ENCODE data around the gene CCBE1. TPM values are rescaled to one million over a fixed set of nuclear protein-coding genes. Genes with fewer than 3 reads are reported as not detected.
"Not testable (repeated sequence)": the region's sequence is repeated elsewhere in the genome, so short reads cannot be mapped to it uniquely, and the experiment has no call there.

CCBE1 gene
- total RNA-seq, 1 donor from 2014 or later: under 0.01 TPM

DNA sequence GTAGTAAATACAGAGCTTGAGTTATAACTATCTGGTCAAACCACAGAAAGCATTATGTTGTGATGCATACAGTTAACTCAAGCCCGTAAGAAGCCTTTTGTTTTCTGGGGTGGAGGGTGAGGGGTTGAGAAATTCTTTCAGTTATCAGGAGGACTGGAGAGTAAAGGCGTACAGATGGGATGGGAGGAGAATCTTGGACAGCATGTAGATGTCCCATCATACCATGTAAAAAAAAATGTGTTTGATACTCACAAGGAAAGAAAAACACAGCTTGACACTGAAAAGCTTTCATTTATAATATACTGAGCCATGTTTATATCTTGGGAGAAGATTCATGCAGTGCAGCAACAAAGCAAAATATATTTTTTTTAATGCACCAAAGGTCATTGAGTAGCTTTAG, 12.4 kb downstream of the CCBE1 start:
- no peak for DNase-seq (ENCODE audit: low read depth in 2 of 2)

DNA sequence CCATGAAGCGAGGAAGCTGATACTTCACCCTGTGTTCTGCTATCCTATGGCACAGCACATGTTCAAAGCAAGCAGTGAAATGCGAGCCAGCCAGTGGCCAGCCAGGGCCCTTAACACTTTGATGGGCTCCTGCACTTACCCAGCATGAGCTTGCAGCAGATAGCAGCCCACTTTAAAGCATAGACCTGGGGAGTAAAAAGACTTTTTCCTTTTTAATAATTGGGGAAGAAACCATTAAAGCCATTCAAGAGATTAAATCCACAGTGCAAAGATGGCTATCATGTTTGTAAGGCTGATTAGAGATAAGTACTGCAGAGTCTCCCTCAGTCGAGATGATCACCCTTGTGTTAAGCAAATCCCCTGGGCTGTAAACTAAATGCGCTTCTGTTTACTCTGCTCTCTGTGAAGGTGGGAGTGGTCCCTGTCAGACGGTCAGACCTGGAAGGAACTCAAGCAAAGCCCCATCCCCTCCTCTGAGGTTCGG, 15.7 kb downstream of the CCBE1 start:
- DNase-seq (ENCODE audit: low read depth in 2 of 2): no peak

DNA sequence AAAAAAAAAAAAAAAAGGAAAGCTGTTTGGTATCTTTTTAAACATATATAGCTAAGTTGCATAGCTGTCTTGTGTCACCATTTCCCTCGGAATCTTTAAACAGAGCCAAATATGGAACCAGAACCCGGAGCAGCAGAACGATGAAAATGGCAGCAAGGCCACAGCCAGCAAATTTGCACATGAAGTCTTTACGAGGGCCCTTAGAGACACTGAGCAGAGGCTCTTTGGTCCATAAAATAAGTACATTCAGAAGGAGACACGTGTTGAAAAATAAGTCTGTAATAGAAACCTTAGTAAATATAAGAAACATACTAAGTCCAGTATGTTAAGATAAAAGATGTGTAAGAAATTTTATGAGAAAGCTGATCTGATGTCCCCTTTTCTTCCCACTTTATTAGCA, 16.2 kb downstream of the CCBE1 start:
- DNase-seq (ENCODE audit: low read depth in 2 of 2): no peak

DNA sequence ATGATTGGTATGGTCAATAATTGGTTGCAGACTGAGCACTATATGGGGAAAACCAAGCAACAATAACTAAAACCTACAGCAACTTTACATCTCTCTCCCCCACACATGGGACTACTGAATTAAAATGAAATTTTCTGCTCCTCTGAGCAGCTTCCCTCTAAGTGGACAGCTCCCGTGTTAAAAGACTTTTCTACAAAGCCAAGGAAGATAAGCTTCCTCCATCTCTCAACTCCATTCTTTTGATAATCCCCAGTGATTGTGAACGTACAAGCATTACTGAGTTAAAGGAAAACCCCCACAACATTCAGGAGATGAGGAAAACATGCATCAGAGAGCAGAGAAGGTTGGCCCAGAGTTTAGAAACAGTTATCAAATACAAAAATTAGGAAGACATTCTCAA, 21.9 kb downstream of the CCBE1 start:
- no peak for DNase-seq (ENCODE audit: low read depth in 2 of 2)

DNA sequence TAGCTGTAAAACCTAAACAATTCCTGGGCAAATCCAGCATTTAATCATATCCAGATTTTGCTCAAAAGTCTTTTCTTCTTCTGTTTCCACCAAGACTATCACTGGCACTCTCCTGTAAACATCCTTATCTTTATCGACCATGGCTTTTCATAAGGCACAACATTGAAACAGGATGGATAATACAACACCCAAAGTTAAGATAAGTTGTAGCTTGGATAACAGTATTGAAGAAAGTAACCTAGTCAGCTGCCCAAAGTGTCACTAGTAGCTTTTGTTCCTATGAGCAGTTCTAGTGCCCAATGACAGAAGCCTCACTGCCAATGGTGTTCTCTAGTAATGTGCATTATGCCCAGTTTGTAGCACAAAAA, 22.3 kb downstream of the CCBE1 start:
- no peak for DNase-seq (ENCODE audit: low read depth in 2 of 2)

DNA sequence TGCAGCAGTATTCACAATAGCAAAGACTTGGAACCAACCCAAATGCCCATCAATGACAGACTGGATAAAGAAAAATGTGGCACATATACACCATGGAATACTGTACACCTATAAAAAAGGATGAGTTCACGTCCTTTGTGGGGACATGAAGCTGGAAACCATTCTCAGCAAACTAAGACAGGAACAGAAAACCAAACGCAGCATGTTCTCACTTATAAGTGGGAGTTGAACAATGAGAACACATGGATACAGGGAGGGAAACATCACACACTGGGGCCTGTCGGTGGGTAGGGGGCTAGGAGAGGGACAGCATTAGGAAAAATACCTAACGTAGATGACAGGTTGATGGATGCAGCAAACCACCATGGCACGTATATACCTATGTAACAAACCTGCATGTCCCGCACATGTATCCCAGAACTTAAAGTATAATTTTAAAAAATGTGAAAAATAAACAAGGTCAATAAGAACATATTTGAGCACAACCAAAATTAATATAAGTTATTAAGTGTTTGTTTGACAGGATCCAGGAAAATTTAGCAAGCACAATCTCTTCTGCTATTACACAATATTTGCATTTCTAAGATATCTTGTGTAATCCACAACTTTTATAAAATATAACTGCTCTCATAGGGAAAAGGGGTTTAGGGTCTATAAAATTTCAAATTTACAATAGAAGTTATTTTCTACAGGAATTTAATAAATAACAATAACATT, 22.9 kb downstream of the CCBE1 start:
- DNase-seq (ENCODE audit: low read depth in 2 of 2): no peak

DNA sequence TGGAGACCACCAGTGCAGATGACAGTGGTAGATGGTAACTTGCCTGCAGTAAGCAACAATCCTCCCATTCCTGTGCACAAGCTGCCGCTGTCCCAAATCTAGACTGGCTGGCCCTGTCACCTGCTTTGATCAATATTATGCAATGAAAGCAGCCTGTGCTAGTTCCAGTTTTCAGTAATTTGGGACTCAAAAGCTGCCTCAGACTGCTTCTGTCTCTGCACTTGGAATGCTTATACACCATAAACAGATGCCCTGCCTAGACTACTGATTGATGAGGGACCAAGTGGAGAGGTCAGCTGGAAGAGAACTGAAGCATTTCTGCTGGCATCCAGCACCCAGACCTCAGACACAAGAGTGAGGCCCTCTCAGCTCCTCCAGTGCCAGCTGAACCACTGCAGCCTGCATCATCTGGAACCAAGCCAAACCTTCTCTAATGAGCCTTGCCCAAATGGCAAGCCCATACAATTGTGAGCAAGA, 24.9 kb downstream of the CCBE1 start:
- no peak for DNase-seq (ENCODE audit: low read depth in 2 of 2)

DNA sequence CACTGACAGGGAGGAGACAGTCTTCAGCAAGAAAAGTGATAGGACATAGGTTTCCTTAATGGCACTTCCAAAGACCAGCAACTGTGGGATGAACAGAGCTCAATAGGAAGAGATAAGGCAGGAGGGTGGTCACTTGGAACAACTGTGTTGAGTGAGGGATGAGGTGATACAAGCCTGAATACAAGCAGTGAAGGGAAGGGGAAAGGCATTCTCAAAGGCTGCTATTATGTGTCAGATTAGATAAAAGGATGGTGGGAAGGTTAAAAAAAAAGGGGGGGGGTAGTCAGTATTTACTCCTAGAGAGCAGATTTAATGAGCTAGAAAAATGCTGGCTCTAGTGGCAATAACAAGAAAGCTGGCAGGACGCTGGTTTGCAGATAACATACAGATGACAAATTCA, 25.7 kb downstream of the CCBE1 start:
- no peak for DNase-seq (ENCODE audit: low read depth in 2 of 2)

DNA sequence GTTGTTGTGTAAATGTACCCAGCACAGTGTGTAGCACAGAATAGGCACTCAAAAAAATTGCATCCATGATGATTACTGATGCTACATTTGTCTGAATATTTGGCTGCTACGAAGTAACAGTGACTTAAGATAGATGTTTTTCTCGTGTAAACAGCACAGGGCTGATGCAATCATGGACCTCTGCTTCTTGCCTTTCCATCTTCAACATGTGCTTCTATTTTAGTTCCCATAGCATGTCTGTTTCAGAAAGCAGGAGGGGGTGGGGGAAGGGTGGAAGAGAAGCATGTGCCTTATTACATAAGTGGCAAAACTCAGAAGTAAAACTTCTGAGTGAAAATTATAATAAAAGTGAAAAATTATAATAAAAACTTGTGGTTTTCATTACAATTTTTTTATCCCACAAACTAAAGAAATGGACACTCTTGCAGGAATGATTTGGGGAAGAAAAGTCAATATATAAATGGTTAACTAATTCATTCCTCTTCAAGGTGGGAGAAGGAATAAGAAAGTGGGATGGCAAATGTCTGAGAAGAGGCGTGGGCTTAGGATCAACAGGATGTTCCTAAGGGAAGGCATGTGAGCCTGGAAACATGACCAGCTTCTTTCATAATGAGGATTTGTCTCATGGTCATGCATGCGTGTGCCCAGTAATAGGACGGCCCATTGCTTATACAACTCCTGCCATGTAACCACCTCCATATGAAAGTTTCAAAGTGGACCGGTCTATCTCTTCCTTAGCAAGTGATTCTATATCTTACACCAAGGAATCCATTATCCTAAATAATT, 27.2 kb downstream of the CCBE1 start:
- no peak for DNase-seq (ENCODE audit: low read depth in 2 of 2)

DNA sequence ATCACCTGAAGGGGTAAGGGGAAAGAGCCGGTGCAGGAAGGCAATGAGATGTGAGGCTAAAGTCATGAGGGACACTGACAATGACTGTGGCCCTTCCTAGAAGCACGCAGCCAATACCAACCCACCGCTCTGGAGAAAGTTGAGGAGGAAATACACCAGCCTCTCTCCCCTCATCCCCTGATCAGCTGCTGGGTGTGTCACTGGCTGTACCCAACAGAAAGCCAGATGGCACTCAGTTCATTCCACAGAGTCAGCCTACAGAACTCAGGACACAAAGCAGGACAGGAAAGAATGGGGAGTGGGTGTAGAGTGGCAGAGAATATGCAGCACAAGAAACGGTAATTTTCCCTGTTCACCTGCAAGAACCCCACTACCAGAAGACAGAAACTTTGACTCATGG, 29.7 kb downstream of the CCBE1 start:
- no peak for DNase-seq (ENCODE audit: low read depth in 2 of 2)

DNA sequence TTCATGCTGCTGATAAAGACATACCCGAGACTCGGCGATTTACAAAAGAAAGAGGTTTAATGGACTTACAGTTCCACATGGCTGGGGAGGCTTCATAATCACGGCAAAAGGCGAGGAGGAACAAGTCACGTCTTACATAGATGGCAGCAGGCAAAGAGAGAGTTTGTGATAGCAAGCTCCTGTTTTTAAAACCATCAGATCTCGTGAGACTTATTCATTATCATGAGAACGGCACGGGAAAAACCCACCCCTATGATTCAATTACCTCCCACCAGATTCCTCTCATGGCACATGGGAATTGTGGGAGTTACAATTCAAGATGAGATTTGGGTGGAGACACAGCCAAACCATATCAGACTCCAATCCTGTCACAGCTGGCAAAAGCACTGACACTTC, 31.2 kb downstream of the CCBE1 start:
- DNase-seq (ENCODE audit: low read depth in 2 of 2): not testable (repeated sequence)

DNA sequence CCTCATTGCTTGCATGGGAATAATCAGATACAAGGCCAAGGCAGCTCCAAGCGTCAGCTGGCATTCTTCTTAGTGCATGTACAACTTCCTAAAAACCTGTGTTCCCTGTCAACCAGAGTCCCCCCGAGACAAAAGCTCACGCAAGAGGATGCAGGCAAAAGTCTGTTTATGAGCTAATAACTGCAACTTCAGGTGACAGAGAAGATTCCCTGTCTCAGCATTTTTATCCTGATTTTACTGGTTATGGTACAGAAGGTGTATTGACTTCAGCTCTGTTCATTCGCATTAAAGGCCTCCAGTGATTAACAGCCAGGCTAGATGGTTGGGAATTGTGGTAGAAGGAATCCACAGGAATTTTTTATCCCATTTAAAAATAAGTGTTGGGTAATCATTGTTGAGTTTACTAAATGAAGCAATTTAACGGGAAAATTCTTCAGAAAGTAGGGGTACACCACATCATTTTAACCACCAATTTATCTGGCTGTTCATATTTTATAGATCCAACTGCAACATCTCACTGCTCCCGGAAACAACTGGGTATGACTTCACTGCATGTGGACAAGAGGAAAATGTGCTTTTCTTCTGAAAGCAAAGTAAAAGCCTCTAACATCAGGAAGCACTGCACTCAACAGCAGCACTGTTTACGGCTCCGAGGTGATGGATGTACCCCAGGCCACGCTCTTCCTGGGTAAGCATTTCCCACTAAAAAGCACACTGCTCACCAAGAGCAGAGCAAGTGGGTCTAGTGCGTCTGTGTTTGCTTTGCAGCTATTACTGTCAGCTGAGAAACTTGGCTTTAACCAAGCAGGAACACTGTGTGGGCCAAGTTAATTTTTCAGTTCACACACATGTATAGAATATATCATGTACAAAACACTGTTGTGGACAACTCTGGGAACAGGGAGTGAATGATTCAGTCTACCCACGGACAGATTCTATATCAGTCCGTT, 31.9 kb downstream of the CCBE1 start:
- DNase-seq (ENCODE audit: low read depth in 2 of 2): peak in 1 of 2 donors; percentile 61

DNA sequence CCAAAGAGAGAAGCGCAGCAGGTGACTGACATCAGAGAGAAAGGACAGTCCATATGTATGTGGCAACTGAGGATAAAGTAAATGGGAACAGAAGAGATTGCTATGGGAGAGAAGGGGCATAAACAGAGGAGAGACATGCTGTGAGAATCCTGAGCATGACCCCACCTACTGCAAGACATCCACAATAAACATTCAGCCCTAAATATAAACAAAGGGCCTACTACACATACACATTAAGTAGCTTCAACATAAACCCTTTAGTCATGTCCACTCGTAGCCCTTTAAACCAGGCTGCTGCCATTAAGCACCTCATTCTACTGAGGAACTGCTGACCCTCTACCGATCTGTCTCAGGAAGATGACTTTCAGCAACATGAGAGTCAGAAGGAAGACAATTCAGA, 32.9 kb downstream of the CCBE1 start:
- no peak for DNase-seq (ENCODE audit: low read depth in 2 of 2)

DNA sequence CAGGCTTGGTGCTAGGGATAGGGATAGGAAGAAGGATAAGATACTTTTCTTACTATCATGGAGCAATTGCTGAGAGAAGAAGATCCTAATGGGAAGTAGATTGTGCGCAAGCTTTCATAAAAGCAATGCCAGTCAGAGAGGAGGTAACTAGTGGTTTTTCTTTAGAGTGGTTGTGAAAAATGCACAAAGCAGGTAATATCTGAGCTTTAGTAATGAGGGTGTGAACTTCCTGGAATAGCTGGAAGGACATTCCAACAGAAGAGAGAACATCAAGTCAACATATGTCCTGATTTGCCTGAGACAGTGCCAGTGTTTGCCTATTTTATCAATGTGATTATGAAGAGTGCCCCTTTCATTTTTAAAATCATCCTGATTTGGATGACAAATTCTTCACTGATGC, 34.1 kb downstream of the CCBE1 start:
- no peak for DNase-seq (ENCODE audit: low read depth in 2 of 2)

DNA sequence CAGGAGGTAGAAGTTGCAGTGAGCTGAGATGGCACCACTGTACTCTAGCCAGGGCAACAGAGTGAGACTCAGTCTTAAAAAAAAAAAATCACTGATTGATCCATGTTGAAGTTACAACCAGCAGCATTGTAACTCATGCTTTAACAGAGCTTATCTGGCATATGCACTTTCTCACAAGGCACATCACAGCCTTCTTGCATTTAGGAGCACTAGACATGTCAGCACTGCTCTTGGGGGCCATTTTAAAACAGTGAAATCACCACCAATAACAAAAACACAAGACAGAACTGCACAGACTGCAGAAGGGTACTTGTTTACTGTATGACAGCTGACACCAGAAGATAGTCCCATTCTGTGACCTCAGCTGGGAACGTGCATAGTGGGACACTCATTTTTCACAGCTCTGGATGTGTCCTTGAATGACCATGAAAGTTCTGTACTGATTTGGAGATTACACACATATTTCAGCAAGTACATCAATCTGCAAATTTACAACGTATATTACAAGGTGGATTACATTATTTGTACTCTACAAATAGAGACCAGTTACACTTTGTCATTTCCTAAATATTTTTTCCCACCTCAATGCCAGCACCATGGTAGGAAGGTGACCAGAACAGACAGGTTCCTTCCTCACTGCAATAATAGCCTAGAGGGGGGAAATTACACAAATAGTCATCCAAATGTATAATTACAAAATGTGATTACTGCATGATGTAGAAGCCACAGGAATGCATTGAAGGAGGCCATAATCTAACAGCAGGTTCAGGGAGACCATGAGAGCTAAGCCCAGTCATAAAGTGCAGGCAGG, 35.1 kb downstream of the CCBE1 start:
- no peak for DNase-seq (ENCODE audit: low read depth in 2 of 2)

DNA sequence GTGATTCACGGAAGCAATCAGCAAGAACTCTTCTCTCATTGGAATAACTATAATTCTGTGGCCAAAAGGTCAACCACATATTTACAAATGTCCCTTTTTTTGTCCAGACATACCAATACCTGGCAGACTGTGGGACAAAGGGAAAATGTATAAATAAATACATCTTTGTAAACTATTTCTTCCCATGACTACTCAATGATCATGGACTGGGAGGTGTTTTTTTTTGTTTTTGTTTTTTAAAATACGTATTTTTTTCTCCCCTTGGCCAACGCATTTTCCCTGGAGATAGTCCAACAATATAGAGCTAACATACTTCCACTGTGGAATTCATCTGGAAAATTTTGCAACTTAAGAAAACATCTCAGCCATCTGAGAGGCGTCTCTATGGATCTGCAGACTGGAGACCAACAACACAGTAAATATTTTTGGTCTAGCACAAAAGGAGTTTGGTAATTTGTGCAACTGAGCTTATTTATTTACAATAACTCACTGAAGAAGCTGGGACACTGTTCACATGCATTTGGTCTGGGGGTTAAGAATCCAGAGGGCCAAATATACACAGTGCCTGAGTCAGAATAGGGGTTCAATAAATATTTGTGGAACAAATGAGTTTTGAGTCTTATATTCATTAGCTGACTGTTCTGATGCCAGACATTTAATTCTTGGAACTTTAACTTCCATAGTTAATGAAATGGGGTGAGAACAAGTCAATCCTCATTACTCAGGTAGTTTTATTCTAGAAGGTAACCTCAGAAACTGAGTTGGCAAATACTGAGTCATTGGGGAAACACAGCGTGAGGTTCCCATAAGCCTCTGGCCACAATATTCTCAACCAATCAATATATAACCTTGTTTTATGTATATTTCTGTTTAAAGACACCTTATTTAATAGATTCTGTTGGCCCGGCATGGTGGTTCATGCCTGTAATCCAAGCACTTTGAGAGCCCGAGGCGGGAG, 36.2 kb downstream of the CCBE1 start:
- no peak for DNase-seq (ENCODE audit: low read depth in 2 of 2)

DNA sequence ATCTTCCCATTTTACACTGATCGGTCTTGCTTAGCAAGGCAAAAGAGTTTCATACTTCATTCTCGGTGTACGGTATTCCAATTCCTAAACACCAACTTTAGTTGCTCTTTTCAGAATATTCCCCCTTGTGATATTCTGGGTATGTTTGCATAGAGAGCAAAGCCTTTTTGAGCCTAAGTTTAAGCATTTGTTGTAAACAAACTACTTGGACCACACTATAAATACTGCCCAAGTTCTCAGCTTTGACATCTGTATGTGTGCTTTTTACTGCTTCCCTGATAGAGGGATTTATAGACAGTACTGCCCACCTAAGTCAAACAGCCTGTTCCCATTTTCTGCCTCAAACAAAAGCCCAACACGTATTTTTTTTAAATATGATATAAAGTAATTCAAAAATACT, 36.9 kb downstream of the CCBE1 start:
- DNase-seq (ENCODE audit: low read depth in 2 of 2): no peak

DNA sequence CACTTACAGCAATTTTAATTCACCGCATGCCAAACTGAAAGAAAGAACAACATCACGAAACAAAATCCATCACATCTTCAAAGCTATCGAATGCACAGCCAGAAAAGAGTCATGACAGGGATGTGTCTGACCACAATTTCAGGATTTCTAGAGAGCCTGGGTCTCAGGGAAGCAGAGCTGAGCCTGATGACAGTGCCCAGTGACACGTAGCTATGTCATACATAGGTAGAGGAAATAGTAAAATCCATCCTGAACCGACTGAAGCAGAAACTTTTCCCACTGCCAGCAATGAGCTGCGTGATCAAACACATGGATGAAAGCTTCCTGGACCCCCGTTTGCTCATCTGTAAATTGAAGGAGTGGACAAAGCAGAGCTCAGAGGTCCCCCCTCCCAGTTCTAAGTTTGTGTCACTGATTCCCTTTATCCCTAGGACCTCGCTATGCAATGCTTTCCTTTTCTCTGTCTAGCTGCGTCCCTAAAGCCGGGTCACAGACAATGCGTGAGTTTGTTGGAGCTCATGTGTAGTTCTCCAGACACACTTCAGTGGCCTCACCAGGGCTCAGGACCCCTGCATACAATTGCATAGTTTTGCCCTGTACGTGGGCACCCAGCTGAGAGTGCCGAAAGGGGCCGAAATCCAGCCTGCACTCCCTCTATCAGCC, 37.6 kb downstream of the CCBE1 start:
- DNase-seq (ENCODE audit: low read depth in 2 of 2): no peak

DNA sequence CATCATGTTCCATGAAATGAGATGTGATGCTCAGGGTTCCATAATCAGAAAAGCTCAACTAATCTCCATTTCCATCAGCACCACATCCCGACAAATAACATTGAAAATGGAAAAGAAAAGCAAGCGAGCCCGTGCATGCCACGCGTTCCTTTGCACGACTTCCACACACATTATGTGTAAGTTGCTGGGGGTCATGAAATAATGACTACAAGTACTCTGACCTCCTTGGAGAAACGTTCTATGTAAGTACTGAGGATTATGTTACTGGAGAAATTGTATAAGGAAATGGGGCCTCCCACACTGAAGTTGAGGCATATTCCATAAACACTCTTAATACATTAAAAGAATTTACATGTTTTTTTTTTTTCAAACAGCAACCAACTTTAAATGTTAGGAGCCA, 38.3 kb downstream of the CCBE1 start:
- DNase-seq (ENCODE audit: low read depth in 2 of 2): no peak

Measured in lung microvascular endothelial cell (primary cell).